ENCODE data around the gene FAM20C. TPM values are rescaled to one million over a fixed set of nuclear protein-coding genes. Genes with fewer than 3 reads are reported as not detected.

The FAM20C gene
- total and polyA plus RNA-seq, 2 of the 8 experiments (the other 6 are each of a cell fraction or from before 2014, with no cell fraction given) = 9.5 to 34.8 TPM

- ChIA-PET POLR2A (ENCODE audit: partially characterized antibody) (no interaction called here), CTCF (ENCODE audit: partially characterized antibody) (interaction anchor here (0.7 kb wide), 1 partner anchor 11 kb away, joined by 4 read pairs; no protein-coding TSS in a partner anchor)
- Histone ChIP-seq H2AFZ (ENCODE audit: low read length) (no peak overlapping the region), H3K56ac (replicated peaks; ENCODE audit: insufficient read length, low read depth, low read length) (no peak overlapping the region), H2BK120ac (replicated peaks; ENCODE audit: low read depth, low read length) (no peak overlapping the region), H3K9ac (replicated peaks in 1 of 4; ENCODE audit: extremely low read depth in 1 of 4, low read depth in 3 of 4, low read length in 3 of 4) (no peak overlapping the region), H2BK20ac (ENCODE audit: low read length) (no peak overlapping the region), H3K9me3 (ENCODE audit: insufficient read depth in 2 of 2, low read depth in 1 of 2, low read length in 1 of 2) (peaks cover 0 to 35% of the 10 kb centered on the region in 2 experiments; a peak in 3 of 4 replicates), H3K27me3 (replicated peaks in 1 of 4; ENCODE audit: control insufficient read depth in 3 of 4, extremely low read depth in 1 of 4, insufficient read depth in 3 of 4, low read length in 3 of 4) (no peaks in the 10 kb centered on the region), H3K4me3 (ENCODE audit: extremely low read depth in 1 of 4, insufficient read depth in 2 of 4, low read depth in 3 of 4, low read length in 4 of 4) (no peak overlapping the region), H4K91ac (replicated peaks; ENCODE audit: insufficient read length, low read length) (no peak overlapping the region), H4K20me1 (replicated peaks in 1 of 2; ENCODE audit: control insufficient read depth in 1 of 2, insufficient read depth in 2 of 2, low read length in 2 of 2) (peaks cover 0 to 2% of the 10 kb centered on the region in 2 experiments), H3K18ac (ENCODE audit: extremely low read depth, low read length) (no peak overlapping the region), H3K23me2 (ENCODE audit: low read depth, low read length) (no peaks in the 10 kb centered on the region), H3K4ac (replicated peaks; ENCODE audit: insufficient read length, low read depth, low read length) (no peak overlapping the region), H2BK15ac (ENCODE audit: low read length) (no peak overlapping the region), H3K4me2 (ENCODE audit: insufficient read depth in 1 of 2, low read depth in 2 of 2, low read length in 2 of 2) (no peak overlapping the region), H3K4me1 (replicated peaks in 1 of 4; ENCODE audit: control insufficient read depth in 3 of 4, insufficient read depth in 4 of 4, low read length in 3 of 4) (no peaks in the 10 kb centered on the region), H4K8ac (ENCODE audit: extremely low read depth, insufficient read depth, low read length) (no peak overlapping the region), H3K27ac (ENCODE audit: low read depth, low read length) (no peak overlapping the region), H3K79me2 (ENCODE audit: control insufficient read depth in 1 of 2, insufficient read depth in 2 of 2, low read length in 2 of 2) (no peaks in the 10 kb centered on the region), H3K79me1 (ENCODE audit: low read depth, low read length) (no peaks in the 10 kb centered on the region), H2AK5ac (ENCODE audit: low read depth, low read length) (no peak overlapping the region), H3K23ac (ENCODE audit: insufficient read length) (no peak overlapping the region), H2BK12ac (ENCODE audit: low read depth, low read length) (no peak overlapping the region), H4K5ac (ENCODE audit: insufficient read length, low read depth, low read length) (no peak overlapping the region), H2BK5ac (ENCODE audit: low read depth, low read length) (no peak overlapping the region), H3K36me3 (ENCODE audit: control insufficient read depth in 2 of 4, insufficient read depth in 4 of 4, low read length in 3 of 4) (peaks cover 0 to 37% (median 3%) of the 10 kb centered on the region in 4 experiments; a peak in 5 of 8 replicates), H3K14ac (ENCODE audit: insufficient read length) (no peak overlapping the region)
- DNase-seq (ENCODE audit: low read depth in 1 of 2, low spot score in 2 of 2) (no peak), FAIRE-seq (no peak)
- WGBS, 2 experiments (ENCODE audit: extremely low coverage in 1 of 2, insufficient coverage in 1 of 2, insufficient read length in 1 of 2, insufficient replicate concordance in 2 of 2, low coverage in 1 of 2, low lambda C conversion rate in 2 of 2, missing lambda C conversion rate in 1 of 2) = 98% methylated on average over 20 of the region's 20 CpGs; no CpG with 5 or more reads in 1 of the 2 experiments
- TF ChIP-seq KDM4A (IDR thresholded peaks at IDR 0.05; ENCODE audit: low read depth, low read length, severe bottlenecking) = no peak
- TF ChIP-seq HDAC2 (IDR thresholded peaks at IDR 0.05; ENCODE audit: borderline replicate concordance in 1 of 2, low read depth in 2 of 2, low read length in 2 of 2) = no peak
- TF ChIP-seq RBBP5 (IDR thresholded peaks at IDR 0.05; ENCODE audit: borderline replicate concordance, low read depth, low read length) = no peak
- TF ChIP-seq MAFK (IDR thresholded peaks at IDR 0.05; ENCODE audit: low read depth, low read length) = no peak
Observed at GRCh38 chr7:251005-251404, 58.6 kb downstream of the FAM20C start.
